ENCODE results near the gene PRIM2.
"Not testable (repeated sequence)": the region's sequence is repeated elsewhere in the genome, so short reads cannot be mapped to it uniquely, and the experiment has no call there.

Gene PRIM2

GRCh38 chr6:57449496-57450066 is 132.2 kb downstream of the PRIM2 start:
- not testable (repeated sequence) for DNase-seq

- DNase-seq, result not testable (repeated sequence)
Measured at GRCh38 chr6:57459781-57460180, 142.4 kb downstream of the PRIM2 start.

- peak; percentile 26 for DNase-seq
Measured at GRCh38 chr6:57461022-57461421, 143.6 kb downstream of the PRIM2 start.

- not testable (repeated sequence) for DNase-seq
Measured at GRCh38 chr6:57463809-57464208, 146.4 kb downstream of the PRIM2 start.

- not testable (repeated sequence) for DNase-seq
Measured at GRCh38 chr6:57465968-57466367, 148.5 kb downstream of the PRIM2 start.

GRCh38 chr6:57469072-57469471 is 151.6 kb downstream of the PRIM2 start:
- DNase-seq, result no peak

GRCh38 chr6:57470148-57470547 is 152.7 kb downstream of the PRIM2 start:
- not testable (repeated sequence) for DNase-seq

GRCh38 chr6:57471314-57471864 is 154.0 kb downstream of the PRIM2 start:
- not testable (repeated sequence) for DNase-seq

- not testable (repeated sequence) for DNase-seq
Measured at GRCh38 chr6:57472861-57473362, 155.5 kb downstream of the PRIM2 start.

GRCh38 chr6:57474862-57475475 is 157.5 kb downstream of the PRIM2 start:
- not testable (repeated sequence) for DNase-seq

GRCh38 chr6:57475656-57476055 is 158.2 kb downstream of the PRIM2 start:
- not testable (repeated sequence) for DNase-seq

GRCh38 chr6:57480194-57480593 is 162.8 kb downstream of the PRIM2 start:
- DNase-seq, result not testable (repeated sequence)

- DNase-seq, result not testable (repeated sequence)
Measured at GRCh38 chr6:57481121-57481520, 163.7 kb downstream of the PRIM2 start.

GRCh38 chr6:57482471-57482870 is 165.0 kb downstream of the PRIM2 start:
- not testable (repeated sequence) for DNase-seq

GRCh38 chr6:57486494-57487081 is 169.2 kb downstream of the PRIM2 start:
- not testable (repeated sequence) for DNase-seq

- DNase-seq, result not testable (repeated sequence)
Measured at GRCh38 chr6:57488551-57488950, 171.1 kb downstream of the PRIM2 start.

- not testable (repeated sequence) for DNase-seq
Measured at GRCh38 chr6:57489887-57490286, 172.5 kb downstream of the PRIM2 start.

GRCh38 chr6:57491795-57492194 is 174.4 kb downstream of the PRIM2 start:
- DNase-seq, result not testable (repeated sequence)

- not testable (repeated sequence) for DNase-seq
Measured at GRCh38 chr6:57496251-57496650, 178.8 kb downstream of the PRIM2 start.

- DNase-seq, result not testable (repeated sequence)
Measured at GRCh38 chr6:57500368-57501021, 183.1 kb downstream of the PRIM2 start.

- DNase-seq, result not testable (repeated sequence)
Measured at GRCh38 chr6:57502387-57502786, 185.0 kb downstream of the PRIM2 start.

GRCh38 chr6:57505251-57505650 is 187.8 kb downstream of the PRIM2 start:
- not testable (repeated sequence) for DNase-seq

GRCh38 chr6:57510390-57510789 is 193.0 kb downstream of the PRIM2 start:
- DNase-seq, result not testable (repeated sequence)

All from NCI-H510A treated with DMSO at 0.1 percent for 48 hours (cell line).